SIG-M5 treated with dmso at 0.1 percent for 504 hours (cell line): ENCODE data around the gene SIX1.

Experiments
- DNase-seq: peaks from one replicate; lab custom pipeline; 2025; ENCODE audit not compliant: unreplicated experiment; lab: John Stamatoyannopoulos, UW

Gene SIX1

DNA sequence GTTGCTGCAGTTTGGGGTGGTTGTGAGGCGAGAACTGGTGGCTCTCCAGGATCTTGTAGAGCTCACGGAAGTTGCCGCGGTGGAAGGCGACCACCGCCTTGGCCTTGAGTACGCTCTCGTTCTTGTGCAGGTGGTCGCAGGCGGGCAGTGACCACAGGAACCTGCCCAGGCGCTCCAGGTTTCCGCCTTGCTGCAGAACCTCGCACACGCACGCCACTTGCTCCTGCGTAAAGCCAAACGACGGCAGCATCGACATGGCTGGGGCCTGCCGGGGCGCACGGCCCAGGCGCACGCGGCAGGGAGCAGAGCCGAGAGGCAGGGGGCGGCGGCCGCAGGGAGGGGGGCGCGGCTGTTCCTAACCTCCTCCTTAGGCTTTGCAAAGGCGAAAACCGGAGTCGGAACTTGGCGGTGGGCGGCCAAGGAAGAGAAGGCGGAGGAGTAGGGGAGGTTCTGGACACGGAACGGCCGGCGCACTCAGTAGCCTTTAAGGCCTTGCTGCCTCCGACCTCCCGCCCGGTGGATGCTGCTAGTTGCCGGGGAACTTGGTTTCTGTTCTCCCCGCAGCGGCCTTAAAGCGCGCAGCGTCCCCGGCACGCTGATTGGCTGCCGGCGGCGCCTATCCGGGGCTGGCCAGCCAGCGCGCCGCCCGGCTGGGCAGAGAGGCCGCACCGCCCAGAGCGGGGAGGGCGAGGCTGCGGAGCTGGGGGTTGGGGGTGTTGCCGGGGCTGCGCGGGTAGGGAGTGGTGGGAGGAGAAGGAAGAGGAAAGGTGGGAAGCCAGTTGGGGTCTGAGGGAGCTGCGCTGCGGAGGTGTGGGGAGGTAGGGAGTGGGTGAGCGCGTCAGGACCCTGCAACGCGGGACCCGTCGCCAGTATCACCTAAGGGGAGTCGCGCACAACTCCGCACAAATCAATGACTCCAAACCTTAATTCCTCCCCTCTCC is at the start of gene SIX1:
TSS of gene SIX1 (minus strand) at position 544 of the 941 bp plus-strand sequence. CDS start at position 256, 288 bp downstream.
- peak; percentile 41 for DNase-seq

- no peak for DNase-seq
These were observed 46.0 kb upstream of the SIX1 start for GRCh38 chr14:60695327-60695726.

- DNase-seq: no peak
These were observed 42.3 kb upstream of the SIX1 start for GRCh38 chr14:60691383-60692113.

DNA sequence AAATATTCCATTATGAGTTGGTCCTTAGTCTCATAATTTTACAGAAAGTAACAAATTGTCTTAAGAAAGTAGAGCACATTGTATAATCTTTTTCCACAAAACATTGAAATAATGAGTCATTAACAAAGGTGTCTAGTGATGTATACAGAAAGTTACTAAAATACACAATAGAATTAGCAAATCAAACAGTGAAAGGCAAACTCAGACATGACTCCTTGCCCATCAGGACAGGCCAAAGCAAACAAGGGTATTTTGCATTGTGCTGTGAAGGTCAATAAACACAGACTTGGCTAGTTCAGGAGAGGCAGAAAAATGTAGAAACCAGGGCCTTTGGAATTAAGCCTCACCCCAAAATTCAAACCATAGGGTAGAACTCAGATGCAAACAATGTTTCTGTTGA is 37.6 kb upstream of the SIX1 start:
- DNase-seq: no peak

DNA sequence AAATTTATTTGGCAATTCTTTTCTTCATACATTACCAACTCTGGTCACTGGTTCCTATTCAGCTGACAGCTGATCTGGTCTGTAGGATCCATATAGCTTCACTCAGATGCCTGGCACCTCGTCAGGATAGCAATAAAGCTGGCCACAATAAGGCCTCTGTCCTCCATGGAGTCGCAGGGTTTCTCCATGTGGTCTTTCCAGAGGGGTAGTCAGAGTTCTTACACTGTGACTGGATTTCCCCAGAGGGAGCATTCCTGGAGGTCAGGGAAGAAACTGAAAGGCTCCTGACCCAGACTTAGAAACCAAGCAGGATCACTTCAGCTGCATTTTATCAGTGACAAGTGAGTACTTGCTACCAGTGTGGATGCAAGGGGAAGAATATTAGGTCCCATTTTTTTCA is 34.9 kb upstream of the SIX1 start:
- DNase-seq: no peak

GRCh38 chr14:60681271-60681670 is 32.0 kb upstream of the SIX1 start:
- no peak for DNase-seq

GRCh38 chr14:60680511-60680910 is 31.2 kb upstream of the SIX1 start:
- DNase-seq: no peak

DNA sequence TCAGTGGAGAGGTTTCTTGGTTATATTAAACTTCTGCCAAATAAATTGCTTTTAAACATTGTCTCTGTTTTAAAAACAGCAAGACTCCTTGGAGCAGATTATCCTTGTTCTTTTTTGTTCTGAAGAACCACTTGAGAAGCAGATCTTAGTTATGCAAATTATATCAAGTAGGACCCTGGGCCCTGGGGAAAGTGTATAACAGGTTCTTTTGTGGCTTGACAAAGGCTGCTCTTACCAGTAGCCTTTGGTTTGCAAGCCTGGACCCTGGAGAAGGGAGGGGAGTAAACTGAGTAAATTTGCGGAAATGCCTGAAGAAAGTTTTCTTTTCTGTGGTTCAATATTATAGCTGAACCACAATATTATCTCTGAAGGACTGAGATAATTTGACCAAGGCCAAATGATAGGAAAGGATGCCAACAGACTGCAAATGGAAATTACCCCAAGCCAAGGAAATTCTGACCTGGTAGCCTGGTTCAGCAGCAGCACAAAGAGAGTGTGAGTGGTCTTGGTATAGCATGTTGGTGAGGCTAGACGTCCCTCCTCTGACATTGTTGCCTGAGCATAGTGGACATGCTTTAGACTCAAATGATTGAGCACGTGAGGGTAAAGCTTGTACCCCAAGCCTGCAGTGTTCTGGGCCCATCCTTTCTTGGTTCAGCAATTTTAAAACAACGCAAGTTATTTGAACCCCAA is 30.4 kb upstream of the SIX1 start:
- DNase-seq: no peak

- no peak for DNase-seq
These were observed 28.4 kb upstream of the SIX1 start for GRCh38 chr14:60677701-60678100.

DNA sequence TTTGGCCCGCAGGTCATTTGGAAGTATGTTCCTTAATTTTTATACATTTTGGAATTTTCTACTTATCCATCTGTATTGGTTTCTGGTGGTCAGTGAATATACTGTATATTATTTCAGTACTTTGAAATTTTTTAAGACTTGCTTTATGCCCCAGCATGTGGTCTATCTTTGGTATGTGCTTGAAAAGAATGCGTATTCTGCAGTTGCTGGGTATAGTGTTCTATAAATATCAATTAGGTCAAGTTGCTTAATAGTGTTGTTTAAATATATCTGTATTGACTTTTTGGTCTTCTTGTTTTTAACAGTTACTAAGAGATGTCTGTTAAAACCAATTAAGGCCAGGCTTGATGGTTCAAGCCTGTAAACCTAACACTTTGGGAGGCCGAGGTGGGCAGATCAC is 21.7 kb upstream of the SIX1 start:
- DNase-seq: no peak

GRCh38 chr14:60668431-60669112 is 19.3 kb upstream of the SIX1 start:
- no peak for DNase-seq

GRCh38 chr14:60665177-60665550 is 15.9 kb upstream of the SIX1 start:
- DNase-seq: peak; percentile 50

GRCh38 chr14:60662982-60663381 is 13.7 kb upstream of the SIX1 start:
- DNase-seq: no peak

GRCh38 chr14:60661721-60662120 is 12.4 kb upstream of the SIX1 start:
- DNase-seq: peak; percentile 48

GRCh38 chr14:60658909-60659585 is 9.8 kb upstream of the SIX1 start:
- no peak for DNase-seq

GRCh38 chr14:60658211-60658690 is 9.0 kb upstream of the SIX1 start:
- no peak for DNase-seq

DNA sequence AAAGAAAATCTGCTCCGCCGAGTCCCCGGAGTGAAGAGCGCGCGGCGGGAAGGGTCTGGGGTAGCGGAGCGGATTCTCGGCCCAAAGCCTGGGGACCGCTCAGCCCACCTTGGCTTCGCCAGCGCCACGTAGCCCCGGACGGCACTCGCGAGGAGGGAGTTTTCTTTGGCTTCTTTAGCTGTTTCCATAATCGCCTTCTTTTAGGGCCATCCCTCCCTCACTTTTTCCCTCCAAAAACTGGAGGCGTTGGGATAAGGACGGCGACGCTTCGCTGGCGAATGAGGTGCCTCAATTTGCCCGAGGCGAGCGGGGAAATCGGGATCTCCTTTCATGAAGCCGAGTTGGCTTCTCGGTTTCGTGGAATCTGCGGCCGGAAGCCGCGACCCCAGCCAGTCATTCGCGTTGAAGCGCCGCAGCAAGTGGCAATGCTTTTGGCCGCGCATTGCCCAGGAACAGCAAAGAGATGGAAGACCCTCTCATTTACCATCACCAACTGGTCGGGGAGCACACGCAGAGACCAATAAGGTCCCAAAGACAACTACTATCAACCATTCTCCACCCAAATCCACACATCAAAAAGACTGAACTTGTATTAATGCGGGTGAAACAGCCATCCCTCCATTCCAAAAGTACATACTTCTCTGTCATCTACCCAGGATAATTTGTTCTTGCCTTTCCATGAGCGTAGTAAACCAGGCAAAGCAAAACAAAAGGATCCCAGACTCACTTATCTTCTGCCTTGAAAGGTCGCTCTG is 8.4 kb upstream of the SIX1 start:
- no peak for DNase-seq

DNA sequence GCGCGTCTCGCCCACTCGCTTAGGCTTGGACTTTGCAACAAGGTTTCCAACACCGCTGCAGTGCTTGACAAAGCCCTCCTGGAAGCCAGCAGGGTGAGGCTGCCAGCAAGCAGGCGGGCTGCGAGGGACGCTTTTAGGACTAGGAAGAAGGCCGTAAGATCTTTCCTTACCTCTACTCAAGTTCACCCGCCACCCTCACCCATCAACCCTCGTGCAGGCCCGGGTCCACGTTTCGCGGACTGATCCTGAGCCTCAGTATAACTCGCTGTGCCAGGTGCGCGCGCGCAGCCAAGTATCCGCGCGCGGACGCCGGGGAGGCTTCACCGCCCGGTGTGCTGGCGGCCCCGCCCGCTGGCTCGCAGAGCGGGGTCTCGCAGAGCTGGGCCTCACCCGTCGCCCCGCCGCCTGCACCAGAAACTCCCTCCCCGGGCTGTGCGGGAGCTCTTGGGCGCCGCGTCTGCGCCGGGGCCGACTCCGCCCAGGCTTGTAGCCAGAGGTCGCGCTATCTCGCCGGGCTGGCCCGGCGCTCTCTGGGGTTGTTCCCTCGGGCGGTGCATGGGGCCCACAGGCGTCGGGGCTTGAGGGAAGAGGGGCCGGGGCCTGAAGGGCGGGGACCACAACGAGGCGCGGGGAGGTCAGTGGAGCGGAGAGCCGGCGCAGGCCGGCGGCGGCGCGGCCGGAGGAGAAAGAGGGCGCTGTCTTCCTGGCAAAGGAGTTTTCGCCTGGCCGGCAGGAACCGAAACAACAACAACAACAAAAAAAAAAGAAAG is 7.6 kb upstream of the SIX1 start:
- peak; percentile 57 for DNase-seq
